ENCODE results near the gene ZNF324B.

- no peak for TF ChIP-seq CTCF (conservative IDR thresholded peaks at IDR 0.05)
- TF ChIP-seq ZFX (IDR thresholded peaks at IDR 0.05): peak; percentile 72
These were observed 42.2 kb upstream of the ZNF324B start for GRCh38 chr19:58409010-58409790.

Measured in C4-2B (cell line).